IMR-90 (cell line): ENCODE results near the gene OR5C1. TPM values are rescaled to one million over a fixed set of nuclear protein-coding genes. Genes with fewer than 3 reads are reported as not detected.

Experiments
- ATAC-seq: fragments of 200-7000 bp; cut with Tn5 transposase; 2 replicates; pipeline ENCODE4 v1.9.1; 2020; ENCODE audit warnings: low read depth, mild to moderate bottlenecking, moderate library complexity
- BruUV-seq: library from RNA; stranded (reverse); fragments of 400-500 nt; replicated peaks from 2 replicates; lab custom pipeline; 2021; lab: Mats Ljungman, UMichigan
- CTCF ChIA-PET: fragments of 300-600 bp; formaldehyde crosslinking; extraction: SDS; loops from one replicate; lab custom pipeline; 2021; ENCODE audit warnings: antibody characterized with exemption; lab: Yijun Ruan, JAX
- POLR2A ChIA-PET: fragments of 300-600 bp; sonication (Branson Sonifier 250); formaldehyde crosslinking; loops from one replicate; lab custom pipeline; 2022; ENCODE audit warnings: antibody characterized with exemption; ENCODE audit not compliant: unreplicated experiment; lab: Charles Lee
- DNase-seq: peaks from one replicate; pipeline ENCODE4 v3.0.0; 2013
- H2AFZ ChIP-seq: replicated peaks from 2 replicates; pipeline ENCODE3; 2013; ENCODE audit warnings: low read length, mild to moderate bottlenecking; ENCODE audit not compliant: poor library complexity
- H2AK5ac ChIP-seq: 2 replicates; pipeline ENCODE4 v1.6.1; 2013; ENCODE audit warnings: low read depth, low read length, inconsistent platforms
- H2AK9ac ChIP-seq: replicated peaks from 2 replicates; pipeline ENCODE3; 2013; ENCODE audit warnings: mild to moderate bottlenecking, low read depth, low read length, moderate library complexity; ENCODE audit not compliant: poor library complexity
- H2BK120ac ChIP-seq: 2 replicates; pipeline ENCODE4 v1.6.1; 2013; ENCODE audit warnings: low read depth, low read length, inconsistent platforms
- H2BK15ac ChIP-seq: 3 replicates; pipeline ENCODE4 v1.6.1; 2013; ENCODE audit warnings: low read depth, low read length, inconsistent platforms
- H2BK20ac ChIP-seq: 2 replicates; pipeline ENCODE4 v1.6.1; 2013; ENCODE audit warnings: low read depth, mild to moderate bottlenecking, inconsistent platforms, low read length, moderate library complexity
- H2BK5ac ChIP-seq: 2 replicates; pipeline ENCODE4 v1.6.1; 2013; ENCODE audit warnings: mild to moderate bottlenecking, low read depth, low read length, inconsistent platforms; ENCODE audit not compliant: poor library complexity, severe bottlenecking
- H3K14ac ChIP-seq: replicated peaks from 2 replicates; pipeline ENCODE4 v1.6.1; 2013; ENCODE audit warnings: low read depth, low read length, inconsistent platforms
- H3K18ac ChIP-seq: 2 replicates; pipeline ENCODE4 v1.6.1; 2013; ENCODE audit warnings: low read depth, low read length, control low read depth
- H3K23ac ChIP-seq: 2 replicates; pipeline ENCODE4 v1.6.1; 2013; ENCODE audit warnings: low read depth, low read length, inconsistent platforms
- H3K27ac ChIP-seq: 2 replicates; pipeline ENCODE4 v1.5.1; 2013; ENCODE audit warnings: mild to moderate bottlenecking, control low read depth, low read length; ENCODE audit not compliant: insufficient read depth
- H3K27me3 ChIP-seq: 2 replicates; pipeline ENCODE4 v1.6.1; 2013; ENCODE audit warnings: low read length; ENCODE audit not compliant: control insufficient read depth, insufficient read depth
- H3K36me3 ChIP-seq: 2 replicates; pipeline ENCODE4 v1.6.1; 2013; ENCODE audit warnings: low read length, mixed read lengths; ENCODE audit not compliant: control insufficient read depth, insufficient read depth
- H3K4ac ChIP-seq: 2 replicates; pipeline ENCODE4 v1.6.1; 2013; ENCODE audit warnings: low read depth, low read length, inconsistent platforms
- H3K4me1 ChIP-seq: 2 replicates; pipeline ENCODE4 v1.6.1; 2013; ENCODE audit warnings: low read length, mixed read lengths; ENCODE audit not compliant: control insufficient read depth, insufficient read depth
- H3K4me2 ChIP-seq: 2 replicates; pipeline ENCODE4 v1.6.1; 2013; ENCODE audit warnings: low read depth, mild to moderate bottlenecking, control low read depth, low read length, moderate library complexity
- H3K4me3 ChIP-seq: 2 replicates; pipeline ENCODE4 v1.5.1; 2013; ENCODE audit warnings: low read depth, mild to moderate bottlenecking, control low read depth, low read length, moderate library complexity; ENCODE audit not compliant: insufficient read depth
- H3K56ac ChIP-seq: 2 replicates; pipeline ENCODE4 v1.6.1; 2013; ENCODE audit warnings: low read length, inconsistent platforms; ENCODE audit not compliant: insufficient read depth; ENCODE audit errors: extremely low read depth
- H3K79me1 ChIP-seq, 2 experiments: 2 replicates each; pipeline ENCODE4 v1.6.1; 2013; ENCODE audit warnings: low read length in 2 of 2, inconsistent platforms in 1 of 2, low read depth in 1 of 2
- H3K9ac ChIP-seq: 2 replicates; pipeline ENCODE4 v1.6.1; 2013; ENCODE audit warnings: low read depth, low read length, control low read depth
- H3K9me1 ChIP-seq: 2 replicates; pipeline ENCODE4 v1.6.1; 2013; ENCODE audit warnings: low read length, inconsistent platforms; ENCODE audit not compliant: insufficient read depth
- H3K9me3 ChIP-seq: 2 replicates; pipeline ENCODE4 v1.6.1; 2013; ENCODE audit warnings: low read length; ENCODE audit not compliant: control insufficient read depth, insufficient read depth
- H4K20me1 ChIP-seq: 2 replicates; pipeline ENCODE4 v1.6.1; 2013; ENCODE audit warnings: low read length, inconsistent platforms; ENCODE audit not compliant: insufficient read depth
- H4K5ac ChIP-seq: 2 replicates; pipeline ENCODE4 v1.6.1; 2013; ENCODE audit warnings: mild to moderate bottlenecking, low read depth, low read length, control low read depth
- H4K8ac ChIP-seq, 2 experiments: 2 replicates each; pipeline ENCODE4 v1.6.1; 2013; ENCODE audit warnings: low read depth in 2 of 2, low read length in 2 of 2, control low read depth in 1 of 2, inconsistent platforms in 1 of 2
- H4K91ac ChIP-seq: 2 replicates; pipeline ENCODE4 v1.6.1; 2013; ENCODE audit warnings: low read depth, low read length, inconsistent platforms; ENCODE audit not compliant: insufficient read depth
- CEBPB ChIP-seq: IDR thresholded peaks from 2 replicates; pipeline ENCODE4 v1.6.1; 2012; ENCODE audit warnings: low read depth, low read length, improper control_type of control experiment
- FOS ChIP-seq: fragments of 150-350 bp; IDR thresholded peaks from 2 replicates; pipeline ENCODE4 v1.6.1; 2016; ENCODE audit warnings: low read depth, low read length
- MAZ ChIP-seq: IDR thresholded peaks from 2 replicates; pipeline ENCODE4 v1.6.1; 2012; ENCODE audit warnings: low read depth, mild to moderate bottlenecking, low read length, improper control_type of control experiment, moderate library complexity, borderline replicate concordance
- MXI1 ChIP-seq: IDR thresholded peaks from 2 replicates; pipeline ENCODE4 v1.6.1; 2012; ENCODE audit warnings: low read depth, mild to moderate bottlenecking, low read length, moderate library complexity, borderline replicate concordance
- NFE2L2 ChIP-seq: fragments of 150-350 bp; IDR thresholded peaks from 2 replicates; pipeline ENCODE4 v1.6.1; 2016; ENCODE audit warnings: low read depth, mild to moderate bottlenecking, low read length
- RAD21 ChIP-seq: IDR thresholded peaks from 2 replicates; pipeline ENCODE4 v1.6.1; 2012; ENCODE audit warnings: low read length, improper control_type of control experiment
- RCOR1 ChIP-seq: IDR thresholded peaks from 2 replicates; pipeline ENCODE4 v1.6.1; 2012; ENCODE audit warnings: mild to moderate bottlenecking, low read length, improper control_type of control experiment; ENCODE audit not compliant: insufficient replicate concordance
- SMC3 ChIP-seq: fragments of 150-350 bp; IDR thresholded peaks from 2 replicates; pipeline ENCODE4 v1.6.1; 2016; ENCODE audit warnings: low read depth, mild to moderate bottlenecking, antibody characterized with exemption, low read length, moderate library complexity
- USF2 ChIP-seq: fragments of 150-350 bp; IDR thresholded peaks from 2 replicates; pipeline ENCODE4 v1.6.1; 2017; ENCODE audit warnings: mild to moderate bottlenecking, antibody characterized with exemption, low read length, low read depth
- WGBS, 2 experiments: methylation state at CpG; one replicate each; pipeline versions ENCODE4 v1.1.5 to v1.1.7; 2013; ENCODE audit warnings: missing lambda C conversion rate in 2 of 2; ENCODE audit not compliant: insufficient read length in 1 of 2; ENCODE audit errors: extremely low coverage in 2 of 2; 5-methylcytosine and 5-hydroxymethylcytosine counted together
- dilution Hi-C: fragments of 300-500 bp; cut with HindIII; formaldehyde crosslinking; loops from one replicate; pipeline ENCODE4 v1.14.3; 2018; ENCODE audit warnings: low sequenced_read_pairs; ENCODE audit not compliant: unreplicated experiment
- in situ Hi-C: fragments of 300-500 bp; cut with MboI; formaldehyde crosslinking; loops from 3 replicates; pipeline ENCODE4 v1.14.3; 2019; ENCODE audit warnings: low sequenced_read_pairs, inconsistent platforms, mixed read lengths
- intact Hi-C: fragments of 100-400 bp; cut with micrococcal nuclease; formaldehyde crosslinking; loops from 2 replicates; pipeline ENCODE4 v1.10.0; 2022
- polyA plus RNA-seq, 3 experiments: library from polyadenylated mRNA; depleted of rRNA; stranded (reverse); fragments of >200 nt; gene quantifications; 2 replicates each; pipeline ENCODE4 v1.2.3, GENCODE V29; 2012; ENCODE audit warnings: low replicate concordance in 1 of 3
- total RNA-seq: library from RNA; depleted of rRNA; stranded (reverse); fragments of >200 nt; gene quantifications from 2 replicates; pipeline ENCODE4 v1.2.3, GENCODE V29; 2012
- TF ChIP-seq, protein P1 (sequence below): conservative IDR thresholded peaks from 2 replicates; pipeline ENCODE4 v1.5.1; 2012; ENCODE audit warnings: mild to moderate bottlenecking, low read depth, low read length, improper control_type of control experiment

Gene OR5C1
- total and polyA plus RNA-seq, 2 of the 4 experiments (the other 2 are of a cell fraction): not detected

DNA sequence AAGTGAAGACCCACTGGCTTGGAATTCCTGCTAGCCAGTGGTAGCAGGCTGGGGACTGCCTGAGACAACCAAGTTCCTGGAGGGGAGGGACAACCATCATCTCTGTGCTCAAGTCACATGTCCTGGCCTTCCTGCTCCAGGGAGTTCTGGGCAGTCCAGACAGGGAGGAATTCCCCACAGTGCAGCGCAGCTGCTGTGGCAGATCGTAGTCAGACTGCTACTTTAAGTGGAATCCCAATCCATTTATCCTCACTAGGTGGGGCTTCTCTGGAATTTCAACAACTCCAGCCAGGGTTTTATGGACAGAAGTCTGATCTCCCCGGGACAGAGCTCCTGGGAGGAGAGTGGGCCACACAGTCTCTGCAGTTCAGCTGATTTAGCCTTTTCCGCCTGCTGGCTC is 20.9 kb upstream of the OR5C1 start:
- ChIA-PET POLR2A (no interaction called here), CTCF (no interaction called here)
- Histone ChIP-seq H4K8ac (no peak overlapping the region), H3K27me3 (no peaks in the 10 kb centered on the region), H3K18ac (no peak overlapping the region), H3K27ac (no peak overlapping the region), H2BK20ac (no peak overlapping the region), H3K56ac (no peak overlapping the region), H4K20me1 (no peaks in the 10 kb centered on the region), H3K9ac (no peak overlapping the region), H2AK5ac (no peak overlapping the region), H3K4ac (no peak overlapping the region), H3K4me1 (no peaks in the 10 kb centered on the region), H3K14ac (no peak overlapping the region), H3K23ac (no peak overlapping the region), H4K5ac (no peak overlapping the region), H2BK5ac (no peak overlapping the region), H2AFZ (no peak overlapping the region), H3K4me3 (no peak overlapping the region), H4K91ac (no peak overlapping the region), H3K36me3 (no peaks in the 10 kb centered on the region), H3K4me2 (no peak overlapping the region), H2BK15ac (no peak overlapping the region), H3K9me1 (no peaks in the 10 kb centered on the region), H3K79me1 (no peaks in the 10 kb centered on the region), H2AK9ac (no peak overlapping the region), H3K9me3 (peaks cover 6% of the 10 kb centered on the region), H2BK120ac (no peak overlapping the region)
- dilution Hi-C loops: no loop called here
- WGBS, 2 experiments: 0% methylated on average over 1 of the region's 4 CpGs; no CpG with 5 or more reads in 1 of the 2 experiments
- DNase-seq: no peak
- no TSS peak for BruUV-seq
- TF ChIP-seq RAD21 (no peak), NFE2L2 (no peak), RCOR1 (no peak), SMC3 (no peak), CEBPB (no peak), MXI1 (no peak), USF2 (no peak), FOS (no peak), MAZ (no peak)
- TF ChIP-seq, protein P1, sequence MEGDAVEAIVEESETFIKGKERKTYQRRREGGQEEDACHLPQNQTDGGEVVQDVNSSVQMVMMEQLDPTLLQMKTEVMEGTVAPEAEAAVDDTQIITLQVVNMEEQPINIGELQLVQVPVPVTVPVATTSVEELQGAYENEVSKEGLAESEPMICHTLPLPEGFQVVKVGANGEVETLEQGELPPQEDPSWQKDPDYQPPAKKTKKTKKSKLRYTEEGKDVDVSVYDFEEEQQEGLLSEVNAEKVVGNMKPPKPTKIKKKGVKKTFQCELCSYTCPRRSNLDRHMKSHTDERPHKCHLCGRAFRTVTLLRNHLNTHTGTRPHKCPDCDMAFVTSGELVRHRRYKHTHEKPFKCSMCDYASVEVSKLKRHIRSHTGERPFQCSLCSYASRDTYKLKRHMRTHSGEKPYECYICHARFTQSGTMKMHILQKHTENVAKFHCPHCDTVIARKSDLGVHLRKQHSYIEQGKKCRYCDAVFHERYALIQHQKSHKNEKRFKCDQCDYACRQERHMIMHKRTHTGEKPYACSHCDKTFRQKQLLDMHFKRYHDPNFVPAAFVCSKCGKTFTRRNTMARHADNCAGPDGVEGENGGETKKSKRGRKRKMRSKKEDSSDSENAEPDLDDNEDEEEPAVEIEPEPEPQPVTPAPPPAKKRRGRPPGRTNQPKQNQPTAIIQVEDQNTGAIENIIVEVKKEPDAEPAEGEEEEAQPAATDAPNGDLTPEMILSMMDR: no peak
- in situ Hi-C loops: no loop called here
- ATAC-seq: no peak
- intact Hi-C loops: no loop called here
